Testis (tissue), 2 donors: ENCODE measurements around the gene SGCG.

Experiments
- CTCF ChIP-seq, 3 experiments: fragments of 450-650 bp in 2 of 3; fragments of 200-600 bp in 1 of 3; sonication (generic) in 1 of 3; IDR thresholded peaks; one replicate each; pipeline ENCODE4 v1.5.1; 2016 to 2019; ENCODE audit warnings: antibody characterized with exemption in 3 of 3, mild to moderate bottlenecking in 2 of 3, moderate library complexity in 1 of 3
- POLR2A ChIP-seq: fragments of 450-650 bp; IDR thresholded peaks from one replicate; pipeline ENCODE4 v1.6.1; 2017; ENCODE audit warnings: antibody characterized with exemption, mild to moderate bottlenecking, moderate library complexity

DNA sequence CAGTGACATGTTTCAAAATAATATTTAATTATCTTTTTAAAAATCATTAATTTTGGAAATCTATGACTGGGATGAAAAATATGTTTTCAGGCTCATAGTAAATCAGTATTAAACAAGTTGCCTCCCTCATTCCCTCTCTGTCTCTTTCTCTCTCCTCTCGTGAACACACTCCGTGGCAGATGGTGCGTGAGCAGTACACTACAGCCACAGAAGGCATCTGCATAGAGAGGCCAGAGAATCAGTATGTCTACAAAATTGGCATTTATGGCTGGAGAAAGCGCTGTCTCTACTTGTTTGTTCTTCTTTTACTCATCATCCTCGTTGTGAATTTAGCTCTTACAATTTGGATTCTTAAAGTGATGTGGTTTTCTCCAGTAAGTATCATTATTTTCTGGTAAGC, 22.7 kb downstream of the SGCG start:
- no peak for TF ChIP-seq CTCF (IDR thresholded peaks at IDR 0.05)
- no peak for TF ChIP-seq POLR2A
